Mesenchymal stem cell (in vitro differentiated cells and primary cell): Measurements from ENCODE around the gene FUOM.

Experiments used
- DNase-seq: peaks from one replicate; pipeline ENCODE4 v3.0.0-alpha.2; 2013
- H2AFZ ChIP-seq: one replicate; pipeline ENCODE4 v1.6.1; 2013; ENCODE audit warnings: low read depth, mild to moderate bottlenecking, control low read depth, inconsistent platforms, low read length, moderate library complexity
- H2AK5ac ChIP-seq: 2 replicates; pipeline ENCODE4 v1.6.1; 2013; ENCODE audit warnings: low read length, moderate library complexity, mild to moderate bottlenecking, inconsistent platforms; ENCODE audit not compliant: severe bottlenecking
- H2BK120ac ChIP-seq: one replicate; pipeline ENCODE4 v1.6.1; 2013; ENCODE audit warnings: low read depth, mild to moderate bottlenecking, inconsistent platforms, low read length, moderate library complexity
- H2BK12ac ChIP-seq, 2 experiments: one replicate each; pipeline ENCODE4 v1.6.1; 2013; ENCODE audit warnings: inconsistent platforms in 2 of 2, low read length in 2 of 2, mild to moderate bottlenecking in 2 of 2, moderate library complexity in 2 of 2, control low read depth in 1 of 2
- H2BK15ac ChIP-seq: one replicate; pipeline ENCODE4 v1.6.1; 2013; ENCODE audit warnings: mild to moderate bottlenecking, low read depth, inconsistent platforms; ENCODE audit not compliant: poor library complexity, severe bottlenecking
- H2BK5ac ChIP-seq: 2 replicates; pipeline ENCODE4 v1.6.1; 2013; ENCODE audit warnings: low read depth, mild to moderate bottlenecking, low read length, control low read depth, inconsistent platforms; ENCODE audit not compliant: poor library complexity, severe bottlenecking
- H3K14ac ChIP-seq, 2 experiments: one replicate each; pipeline ENCODE4 v1.6.1; 2013; ENCODE audit warnings: inconsistent platforms in 2 of 2, low read length in 2 of 2, control low read depth in 1 of 2, mild to moderate bottlenecking in 1 of 2, moderate library complexity in 1 of 2
- H3K18ac ChIP-seq, 2 experiments: one replicate each; pipeline ENCODE4 v1.6.1; 2013; ENCODE audit warnings: inconsistent platforms in 2 of 2, low read length in 2 of 2, control low read depth in 1 of 2, low read depth in 1 of 2, mild to moderate bottlenecking in 1 of 2
- H3K23ac ChIP-seq, 2 experiments: one replicate each; pipeline ENCODE4 v1.6.1; 2013; ENCODE audit warnings: inconsistent platforms in 2 of 2, low read length in 2 of 2, mild to moderate bottlenecking in 2 of 2, moderate library complexity in 2 of 2, control low read depth in 1 of 2
- H3K27ac ChIP-seq: 2 replicates; pipeline ENCODE4 v1.5.1; 2013; ENCODE audit warnings: mild to moderate bottlenecking, moderate library complexity, low read length, control low read depth, inconsistent platforms; ENCODE audit not compliant: poor library complexity, severe bottlenecking
- H3K27me3 ChIP-seq, 2 experiments: 2 replicates each; pipeline versions ENCODE4 v1.6.1 to v1.7.0; 2013; ENCODE audit warnings: low read length in 2 of 2, mild to moderate bottlenecking in 2 of 2, moderate library complexity in 2 of 2, control low read depth in 1 of 2, inconsistent platforms in 1 of 2; ENCODE audit not compliant: control insufficient read depth in 1 of 2, insufficient read depth in 1 of 2
- H3K36me3 ChIP-seq, 2 experiments: 2 replicates each; pipeline versions ENCODE4 v1.6.1 to v1.7.0; 2013; ENCODE audit warnings: low read length in 2 of 2, control low read depth in 1 of 2, inconsistent platforms in 1 of 2, low read depth in 1 of 2, mild to moderate bottlenecking in 1 of 2; ENCODE audit not compliant: insufficient read depth in 2 of 2, control insufficient read depth in 1 of 2
- H3K4ac ChIP-seq, 2 experiments: one replicate each; pipeline ENCODE4 v1.6.1; 2013; ENCODE audit warnings: inconsistent platforms in 2 of 2, low read length in 2 of 2, mild to moderate bottlenecking in 2 of 2, moderate library complexity in 2 of 2, control low read depth in 1 of 2, low read depth in 1 of 2
- H3K4me1 ChIP-seq: 2 replicates; pipeline ENCODE4 v1.6.1; 2013; ENCODE audit warnings: low read depth, low read length, control low read depth; ENCODE audit not compliant: control insufficient read depth, insufficient read depth
- H3K4me2 ChIP-seq: 2 replicates; pipeline ENCODE4 v1.6.1; 2013; ENCODE audit warnings: low read length, mild to moderate bottlenecking, inconsistent platforms; ENCODE audit not compliant: poor library complexity, severe bottlenecking
- H3K4me3 ChIP-seq, 2 experiments: 2 replicates each; pipeline versions ENCODE4 v1.5.1 to v1.7.0; 2013; ENCODE audit warnings: low read length in 2 of 2, mild to moderate bottlenecking in 2 of 2, control low read depth in 1 of 2, low read depth in 1 of 2; ENCODE audit not compliant: insufficient read depth in 1 of 2
- H3K79me1 ChIP-seq: replicated peaks from 2 replicates; pipeline ENCODE4 v1.6.1; 2013; ENCODE audit warnings: mild to moderate bottlenecking, control low read depth, low read length, inconsistent platforms; ENCODE audit not compliant: poor library complexity, severe bottlenecking
- H3K9ac ChIP-seq: 2 replicates; pipeline ENCODE4 v1.7.0; 2013; ENCODE audit warnings: mild to moderate bottlenecking, low read length, moderate library complexity
- H3K9me3 ChIP-seq: 2 replicates; pipeline ENCODE4 v1.7.0; 2013; ENCODE audit warnings: mild to moderate bottlenecking, low read length; ENCODE audit not compliant: control insufficient read depth
- H4K8ac ChIP-seq: one replicate; pipeline ENCODE4 v1.6.1; 2013; ENCODE audit warnings: inconsistent platforms, mild to moderate bottlenecking, low read length, moderate library complexity
- H4K91ac ChIP-seq: one replicate; pipeline ENCODE4 v1.6.1; 2013; ENCODE audit warnings: mild to moderate bottlenecking, low read length, inconsistent platforms
- WGBS: methylation state at CpG from one replicate; pipeline ENCODE4 v1.1.7; 2013; ENCODE audit warnings: mixed read lengths; 5-methylcytosine and 5-hydroxymethylcytosine counted together

FUOM gene

DNA sequence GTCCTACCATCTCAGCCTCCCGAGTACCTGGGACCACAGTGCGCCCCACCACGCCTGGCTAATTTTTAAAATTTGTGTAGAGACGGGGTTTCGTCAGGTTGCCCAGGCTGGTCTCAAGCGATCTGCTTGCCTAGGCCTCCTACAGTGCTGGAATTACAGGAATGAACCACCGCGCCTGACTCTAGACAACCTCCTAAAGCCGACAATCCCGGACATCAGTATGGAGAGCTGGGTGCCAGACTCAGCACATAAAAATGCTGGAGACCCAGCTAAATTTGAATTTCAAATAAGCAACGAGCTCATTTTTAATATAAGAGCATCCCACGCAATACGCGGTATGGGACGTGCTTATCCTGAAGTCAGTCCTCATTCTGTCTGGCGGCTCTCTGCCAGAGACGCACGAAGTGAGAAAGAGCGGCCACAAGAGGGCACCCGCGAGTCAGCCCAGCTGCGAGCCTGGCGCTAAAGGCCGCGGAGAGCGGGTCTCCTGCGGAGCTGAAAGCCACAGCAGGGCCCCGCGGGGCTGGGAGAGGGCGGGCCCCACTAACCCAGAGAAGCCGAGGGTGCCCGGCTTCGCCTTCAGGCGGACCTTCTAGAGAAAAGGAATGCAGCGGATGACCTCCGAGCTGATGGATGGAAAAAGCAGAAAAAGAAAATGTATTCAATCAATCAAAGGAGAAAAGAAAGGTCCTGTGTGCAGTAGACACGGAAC lies 28.2 kb downstream of the FUOM start:
- H3K36me3 ChIP-seq: peaks cover 0 to 4% of the 10 kb centered on the region in 2 experiments
- H2BK15ac ChIP-seq: no peak overlapping the region
- no peak overlapping the region for H2AK5ac ChIP-seq
- H3K9me3 ChIP-seq: no peaks in the 10 kb centered on the region
- H2BK5ac ChIP-seq: peak overlapping the region; percentile 51
- H3K27me3 ChIP-seq: peaks cover 23 to 77% of the 10 kb centered on the region in 2 experiments
- no peak overlapping the region for H3K23ac ChIP-seq
- H2BK120ac ChIP-seq: no peak overlapping the region
- H2BK12ac ChIP-seq: no peak overlapping the region
- H3K79me1 ChIP-seq: no peaks in the 10 kb centered on the region
- H3K4me1 ChIP-seq: peaks cover 43% of the 10 kb centered on the region
- peak overlapping the region; percentile 75 for H3K27ac ChIP-seq
- peak; percentile 79 for DNase-seq
- H4K8ac ChIP-seq: no peak overlapping the region
- peak overlapping the region; percentile 24 for H3K4me2 ChIP-seq
- H4K91ac ChIP-seq: no peak overlapping the region
- no peak overlapping the region for H3K18ac ChIP-seq
- H3K4me3 ChIP-seq: peak overlapping the region in 1 of 2 experiments; percentile 68
- no peak overlapping the region for H3K4ac ChIP-seq
- peak overlapping the region; percentile 58 for H3K9ac ChIP-seq
- H3K14ac ChIP-seq: no peak overlapping the region
- 10% methylated on average over 37 of the region's 37 CpGs for WGBS
- no peak overlapping the region for H2AFZ ChIP-seq

GRCh38 chr10:133328358-133329343 lies 29.2 kb downstream of the FUOM start:
- no peak overlapping the region for H3K4me2 ChIP-seq
- no peak overlapping the region for H2BK12ac ChIP-seq
- H3K27me3 ChIP-seq: peaks cover 18 to 73% of the 10 kb centered on the region in 2 experiments
- peaks cover 47% of the 10 kb centered on the region for H3K4me1 ChIP-seq
- H2BK120ac ChIP-seq: no peak overlapping the region
- H4K91ac ChIP-seq: no peak overlapping the region
- no peak overlapping the region for H3K4me3 ChIP-seq
- H3K36me3 ChIP-seq: peaks cover 0 to 4% of the 10 kb centered on the region in 2 experiments
- no peak for DNase-seq
- no peak overlapping the region for H3K14ac ChIP-seq
- H2BK5ac ChIP-seq: peak overlapping the region; percentile 70
- H2BK15ac ChIP-seq: no peak overlapping the region
- H3K27ac ChIP-seq: peak overlapping the region; percentile 75
- H4K8ac ChIP-seq: no peak overlapping the region
- no peaks in the 10 kb centered on the region for H3K79me1 ChIP-seq
- H2AK5ac ChIP-seq: peak overlapping the region; percentile 97
- H3K18ac ChIP-seq: no peak overlapping the region
- WGBS: 82% methylated on average over 15 of the region's 15 CpGs
- no peak overlapping the region for H2AFZ ChIP-seq
- H3K4ac ChIP-seq: no peak overlapping the region
- H3K23ac ChIP-seq: no peak overlapping the region
- H3K9me3 ChIP-seq: no peaks in the 10 kb centered on the region
- no peak overlapping the region for H3K9ac ChIP-seq

GRCh38 chr10:133327651-133328357 lies 30.0 kb downstream of the FUOM start:
- Histone ChIP-seq H3K9ac (no peak overlapping the region), H2BK5ac (no peak overlapping the region), H2BK15ac (no peak overlapping the region), H2AK5ac (peak overlapping the region; percentile 97), H2AFZ (no peak overlapping the region), H4K91ac (no peak overlapping the region), H3K4me3 (no peak overlapping the region), H3K4ac (no peak overlapping the region), H4K8ac (no peak overlapping the region), H3K4me1 (peaks cover 47% of the 10 kb centered on the region), H3K36me3 (peaks cover 0 to 4% of the 10 kb centered on the region in 2 experiments), H2BK120ac (no peak overlapping the region), H3K4me2 (peak overlapping the region; percentile 19), H3K14ac (peak overlapping the region in 1 of 2 experiments; percentile 69), H3K23ac (no peak overlapping the region), H3K9me3 (no peaks in the 10 kb centered on the region), H3K18ac (no peak overlapping the region), H3K27ac (peak overlapping the region; percentile 24), H3K27me3 (peaks cover 11 to 76% of the 10 kb centered on the region in 2 experiments), H2BK12ac (no peak overlapping the region), H3K79me1 (no peaks in the 10 kb centered on the region)
- WGBS: 59% methylated on average over 10 of the region's 12 CpGs
- no peak for DNase-seq
